SH-SY5Y (cell line): ENCODE data around the gene XXYLT1.

Experiments used
- GATA2 ChIP-seq: IDR thresholded peaks from 2 replicates; pipeline ENCODE4 v1.6.1; 2011; ENCODE audit warnings: mild to moderate bottlenecking, low read depth, low read length
- GATA3 ChIP-seq: IDR thresholded peaks from 2 replicates; pipeline ENCODE4 v1.6.1; 2011; ENCODE audit warnings: low read depth, mild to moderate bottlenecking, low read length, moderate library complexity

The XXYLT1 gene

DNA sequence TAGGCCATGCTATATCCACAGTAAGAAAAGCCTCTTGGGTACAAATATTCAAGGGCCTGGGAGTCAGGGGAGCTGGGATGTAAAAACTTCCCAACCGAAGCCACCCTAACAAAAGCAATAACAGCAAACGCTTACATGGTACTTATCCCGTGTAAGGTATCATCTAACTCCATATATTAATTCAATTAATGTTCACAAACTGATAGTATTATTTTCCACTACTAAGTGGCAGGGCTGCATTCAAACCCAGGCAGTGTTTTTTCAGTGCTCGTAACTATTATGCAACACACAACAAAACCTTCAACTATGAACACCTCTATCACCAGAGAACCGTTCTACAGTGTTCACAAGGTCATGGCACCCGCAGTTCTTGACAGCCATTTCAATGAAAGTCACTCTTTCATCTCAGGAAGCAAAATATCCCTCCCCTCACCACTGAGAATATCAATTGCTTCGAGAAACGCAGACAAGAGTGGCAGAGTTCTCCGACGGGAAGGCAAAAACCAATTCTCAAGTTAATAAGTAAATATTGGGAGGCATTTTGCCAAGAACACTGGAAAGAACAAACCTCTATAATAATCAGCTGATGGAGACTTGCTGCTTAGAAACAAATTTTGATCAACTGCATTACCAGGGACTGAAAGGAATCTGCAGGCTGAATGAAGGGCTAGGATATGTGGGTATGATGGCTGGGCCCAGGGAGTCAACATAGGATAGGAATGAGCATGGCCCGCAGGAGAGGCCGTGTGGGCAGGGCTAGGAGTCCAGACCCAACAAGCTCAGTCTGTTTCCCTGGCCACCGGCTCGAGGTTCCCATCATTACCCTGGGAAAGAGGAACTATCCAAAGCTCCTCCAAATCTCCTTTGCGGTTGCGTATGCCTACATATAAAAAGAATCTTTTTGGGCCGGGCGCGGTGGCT is 72.3 kb downstream of the XXYLT1 start:
- no peak for TF ChIP-seq GATA3

DNA sequence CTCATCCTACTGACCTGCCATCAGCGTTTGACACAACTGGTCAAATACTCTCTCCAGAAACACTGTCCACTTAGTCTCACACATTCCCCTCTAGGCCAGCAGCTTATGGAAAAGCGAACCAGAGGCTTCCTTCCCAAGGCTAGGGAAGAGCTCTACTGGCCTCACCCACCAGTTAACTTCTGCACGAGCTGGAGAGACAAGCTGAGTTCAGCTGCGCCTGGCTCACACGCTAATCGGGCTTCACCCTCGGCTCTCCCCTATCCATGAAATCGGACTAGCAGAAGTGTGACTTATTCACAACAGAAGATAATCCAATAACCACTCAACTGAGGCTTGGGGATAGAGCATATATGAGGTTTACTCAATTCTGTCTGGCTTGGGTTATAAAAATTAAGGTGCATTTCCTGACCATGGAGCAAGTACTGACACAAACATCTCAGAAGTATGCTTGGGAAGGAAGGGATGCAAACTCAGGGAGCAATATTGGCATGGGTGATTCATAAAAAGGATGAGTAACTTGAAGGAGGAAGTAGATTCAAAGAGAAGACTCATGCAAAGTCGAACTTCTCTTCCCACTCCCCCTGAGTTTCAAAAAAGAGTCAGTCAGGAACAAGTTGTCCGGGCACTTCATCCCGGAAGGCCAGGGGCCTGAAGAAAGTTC is 73.1 kb downstream of the XXYLT1 start:
- TF ChIP-seq GATA2: no peak
- no peak for TF ChIP-seq GATA3

DNA sequence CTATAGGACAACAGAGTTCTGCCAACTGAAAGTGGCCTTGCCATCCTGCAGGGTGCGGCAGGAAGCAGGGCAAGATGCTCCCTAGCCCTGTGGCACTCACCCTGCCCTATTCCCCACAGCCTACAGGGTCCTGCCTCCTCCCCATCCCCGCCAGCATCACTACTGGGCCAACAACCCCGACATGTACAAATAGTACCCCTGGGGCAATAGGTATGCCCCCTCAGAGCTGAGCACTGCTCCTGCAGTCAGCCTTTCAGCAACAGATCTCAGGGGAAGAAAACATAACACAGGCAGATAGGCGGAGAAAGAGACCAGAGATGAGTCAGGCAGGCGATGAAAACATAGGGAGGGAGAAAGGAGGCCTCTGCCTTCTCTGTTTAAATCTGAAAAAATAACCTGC is 74.7 kb downstream of the XXYLT1 start:
- TF ChIP-seq GATA2: no peak
- no peak for TF ChIP-seq GATA3

DNA sequence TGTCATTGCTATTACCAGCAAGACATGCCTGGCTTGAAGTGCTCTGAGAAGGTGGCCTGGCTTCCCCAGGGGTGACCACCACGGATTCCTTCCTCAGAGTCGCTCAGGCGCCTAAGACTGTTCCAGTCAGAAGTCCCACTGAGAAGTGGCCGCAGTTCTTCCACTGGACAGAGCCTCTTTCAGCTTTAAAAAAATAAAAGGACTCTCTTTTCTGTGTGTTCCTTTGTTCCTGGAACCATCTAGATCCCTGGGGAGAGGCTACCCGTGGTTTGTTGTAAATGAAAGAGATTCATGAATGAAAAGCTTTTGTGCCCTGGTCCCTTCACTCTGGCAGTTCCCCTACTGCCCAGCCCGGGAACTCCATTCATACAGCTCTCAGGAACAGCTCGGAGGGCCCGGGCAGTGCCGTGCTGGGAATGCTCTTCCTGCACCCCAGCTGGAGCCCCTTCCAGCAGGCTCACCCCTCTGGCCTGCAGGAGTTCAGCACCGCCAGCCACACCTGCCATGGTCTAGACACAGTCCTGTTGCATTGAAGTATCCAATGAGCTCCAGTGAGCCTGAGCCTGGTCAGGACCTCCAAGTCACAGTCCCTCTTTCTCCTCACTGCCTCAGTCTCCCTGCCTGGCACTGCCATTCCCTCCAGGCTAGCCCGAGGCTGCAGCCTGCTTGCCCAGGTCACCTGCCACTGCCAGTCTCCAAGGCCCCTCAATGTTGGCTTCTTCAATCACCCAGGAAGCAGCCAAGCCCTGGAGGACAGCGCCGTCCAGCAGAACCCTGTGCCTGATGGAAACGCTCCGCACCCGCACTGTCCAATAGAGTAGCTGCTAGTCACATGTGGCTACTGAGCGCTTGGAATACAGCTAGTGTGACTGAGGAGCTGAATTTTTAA is 75.4 kb downstream of the XXYLT1 start:
- TF ChIP-seq GATA3 (no peak), GATA2 (no peak)

DNA sequence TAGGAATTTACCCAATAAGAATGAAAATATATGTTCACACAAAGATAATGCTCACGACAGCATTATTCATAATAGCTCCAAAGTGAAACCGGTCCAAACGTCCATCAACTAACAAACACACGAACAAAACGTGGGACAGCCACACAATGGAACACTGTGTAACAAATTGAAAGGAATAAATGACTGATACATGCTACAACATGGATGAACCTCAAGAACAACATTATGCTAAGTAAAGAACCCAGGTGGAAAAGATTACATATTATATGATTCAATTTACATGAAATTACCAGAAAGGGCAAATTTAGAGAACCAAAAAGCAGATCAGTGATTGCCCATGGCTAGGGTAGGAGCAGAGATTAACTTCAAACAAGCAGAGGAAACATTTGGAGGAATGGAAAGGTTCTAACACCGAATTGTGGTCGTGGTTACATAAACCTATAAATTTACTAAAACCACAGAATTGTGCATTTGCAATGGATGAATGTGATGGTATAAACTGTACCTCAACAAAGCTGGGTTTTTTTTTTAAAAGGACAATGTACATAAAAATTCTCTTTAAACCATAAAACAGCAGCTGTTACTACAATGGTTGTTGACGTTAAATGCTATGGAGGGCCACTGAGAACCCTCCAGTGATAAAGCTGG is 76.3 kb downstream of the XXYLT1 start:
- TF ChIP-seq GATA3: no peak
- TF ChIP-seq GATA2: no peak

DNA sequence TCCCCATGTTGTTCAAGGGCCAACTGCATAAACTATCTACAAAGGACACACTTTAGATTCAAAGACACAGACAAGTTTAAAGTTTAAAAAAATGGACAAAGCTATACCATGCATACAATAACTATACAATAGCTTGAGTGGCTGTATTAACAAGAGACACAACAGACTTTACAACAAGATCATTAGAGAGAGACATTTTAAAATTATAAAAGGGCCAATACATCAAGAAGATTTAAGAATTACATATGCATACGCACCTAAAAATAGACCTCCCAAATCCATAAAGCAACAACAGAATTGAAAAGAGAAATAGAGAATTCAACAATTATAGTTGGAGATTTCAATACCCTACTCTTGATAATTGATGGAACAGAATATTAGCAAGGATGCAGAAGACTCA is 79.4 kb downstream of the XXYLT1 start:
- no peak for TF ChIP-seq GATA3
- TF ChIP-seq GATA2: no peak

DNA sequence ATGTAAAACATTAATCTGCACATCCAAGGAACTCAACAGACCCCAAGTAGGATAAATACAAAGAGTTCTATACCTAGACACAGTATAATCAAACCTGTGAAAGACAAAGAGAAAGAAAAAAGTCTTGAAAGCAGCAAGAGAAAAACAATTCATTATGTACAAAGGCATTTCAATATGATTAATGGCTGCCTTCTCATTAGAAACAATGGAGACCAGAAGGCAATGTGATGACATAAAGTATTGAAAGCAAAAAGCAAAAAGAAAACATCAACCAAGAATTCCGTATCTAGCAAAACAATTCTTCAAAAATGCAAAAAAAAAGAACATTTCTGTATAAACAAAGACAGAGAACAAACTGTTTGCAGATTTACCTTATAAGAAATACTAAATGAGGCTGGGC is 81.1 kb downstream of the XXYLT1 start:
- TF ChIP-seq GATA2 (no peak), GATA3 (no peak)

DNA sequence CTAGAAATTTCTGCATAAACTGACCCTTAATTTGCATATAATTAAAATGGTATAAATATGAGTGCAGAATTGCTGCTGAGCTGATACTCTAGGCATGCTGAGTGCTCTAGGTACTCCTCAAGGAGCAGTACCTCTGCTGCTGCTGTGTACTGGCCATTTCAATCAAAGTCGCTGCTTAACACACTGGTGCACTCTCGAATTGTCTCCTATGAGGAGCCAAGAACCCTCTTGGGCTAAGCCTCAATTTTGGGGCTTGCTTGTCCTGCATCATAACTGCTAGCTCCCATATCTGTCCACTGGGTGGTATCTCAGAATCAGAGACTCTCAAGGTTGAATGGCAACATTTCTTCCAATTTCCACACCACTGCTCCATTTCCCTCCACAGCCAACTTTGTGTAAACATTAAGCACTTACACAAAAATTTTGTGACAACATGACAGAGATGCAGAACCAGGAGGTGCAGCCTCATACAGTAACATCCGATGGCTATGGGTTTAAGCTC is 82.5 kb downstream of the XXYLT1 start:
- no peak for TF ChIP-seq GATA3
- TF ChIP-seq GATA2: no peak

DNA sequence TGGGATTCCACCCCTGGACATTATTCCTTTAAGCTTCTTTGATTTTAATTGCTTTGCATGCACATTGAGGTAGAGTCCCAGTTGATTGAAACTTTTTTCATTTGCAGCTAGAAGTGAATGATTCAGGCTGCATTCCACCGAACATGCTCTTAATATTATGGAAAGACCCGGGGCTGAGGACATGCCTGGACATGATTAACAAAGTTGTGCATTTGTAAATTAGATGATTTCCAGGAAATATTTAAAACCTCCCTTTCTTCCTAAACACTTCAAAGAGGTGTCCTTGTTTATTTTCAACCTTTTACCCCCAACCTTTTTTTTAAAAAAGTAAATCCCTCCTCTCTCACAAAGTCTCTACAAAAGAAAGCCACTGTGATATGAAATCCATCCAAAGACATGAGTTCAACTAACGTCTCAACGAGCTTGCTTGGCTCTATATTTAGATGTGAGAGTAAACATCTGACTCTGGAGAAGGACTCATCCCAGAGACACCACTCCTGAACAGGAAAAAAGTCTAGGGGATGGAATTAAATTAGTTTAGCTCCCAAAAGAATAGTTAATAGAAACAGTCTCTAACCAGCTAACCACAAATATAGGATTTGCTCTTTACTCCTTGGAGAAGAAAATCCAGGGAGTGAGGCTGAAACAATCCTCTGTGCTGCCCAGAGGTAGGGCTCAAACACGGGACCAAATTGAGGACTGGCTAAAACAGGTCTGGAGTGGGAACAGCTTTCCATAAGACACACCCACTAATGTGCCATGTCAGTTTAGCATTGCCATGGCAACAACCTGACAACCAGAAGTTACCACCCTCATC is 83.1 kb downstream of the XXYLT1 start:
- TF ChIP-seq GATA2: no peak
- TF ChIP-seq GATA3: no peak

DNA sequence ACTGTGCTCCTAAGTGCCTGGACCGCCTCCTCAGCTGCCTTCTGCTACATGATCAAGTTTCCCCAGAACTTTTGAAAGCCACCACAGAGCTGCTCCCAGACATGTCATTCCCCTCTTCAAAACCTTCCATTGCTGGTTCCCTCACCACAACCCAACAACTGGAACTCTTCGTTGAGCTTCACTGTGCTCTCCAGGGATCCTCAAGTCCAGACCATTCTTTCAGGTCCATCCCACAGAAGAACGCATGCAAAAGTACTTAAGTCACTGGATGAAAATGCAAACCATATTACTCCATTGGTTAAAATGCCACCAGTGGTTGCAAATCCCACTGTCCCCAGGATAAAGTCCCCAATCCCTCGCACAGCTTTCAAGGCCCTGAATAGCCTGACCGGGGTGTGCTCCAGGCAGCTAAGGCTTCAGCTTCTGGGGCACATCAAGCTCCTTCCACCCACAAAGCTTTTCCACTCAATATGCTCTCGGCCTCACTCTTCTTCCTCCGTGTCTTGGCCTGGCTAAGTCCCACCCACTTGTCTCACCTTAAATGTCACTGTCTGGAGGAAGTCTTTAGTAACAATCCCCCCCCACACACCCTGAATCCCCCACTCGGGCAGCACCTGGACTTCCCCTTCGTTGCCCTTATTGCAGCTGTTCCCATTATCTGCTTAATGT is 84.8 kb downstream of the XXYLT1 start:
- no peak for TF ChIP-seq GATA3
- TF ChIP-seq GATA2: no peak

DNA sequence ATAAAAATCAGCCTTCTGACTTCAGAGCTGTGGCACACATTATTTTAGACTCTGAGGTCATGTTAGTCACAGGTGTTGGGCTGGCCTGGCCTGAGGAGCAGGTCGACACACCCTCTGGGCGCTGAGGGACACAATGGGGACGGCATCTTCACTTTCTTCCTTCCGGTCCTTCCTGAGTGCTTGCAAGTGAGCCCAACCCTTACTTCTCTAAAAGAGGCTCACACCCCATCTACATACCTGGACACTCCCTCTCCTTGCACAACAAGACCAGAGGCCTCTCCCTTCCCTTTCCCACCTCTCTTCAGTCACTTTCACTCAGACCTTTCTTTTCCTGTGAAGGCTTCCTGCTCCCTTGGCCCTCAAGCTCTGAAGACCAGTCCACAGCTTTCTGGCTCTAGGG is 85.4 kb downstream of the XXYLT1 start:
- TF ChIP-seq GATA2 (no peak), GATA3 (no peak)

DNA sequence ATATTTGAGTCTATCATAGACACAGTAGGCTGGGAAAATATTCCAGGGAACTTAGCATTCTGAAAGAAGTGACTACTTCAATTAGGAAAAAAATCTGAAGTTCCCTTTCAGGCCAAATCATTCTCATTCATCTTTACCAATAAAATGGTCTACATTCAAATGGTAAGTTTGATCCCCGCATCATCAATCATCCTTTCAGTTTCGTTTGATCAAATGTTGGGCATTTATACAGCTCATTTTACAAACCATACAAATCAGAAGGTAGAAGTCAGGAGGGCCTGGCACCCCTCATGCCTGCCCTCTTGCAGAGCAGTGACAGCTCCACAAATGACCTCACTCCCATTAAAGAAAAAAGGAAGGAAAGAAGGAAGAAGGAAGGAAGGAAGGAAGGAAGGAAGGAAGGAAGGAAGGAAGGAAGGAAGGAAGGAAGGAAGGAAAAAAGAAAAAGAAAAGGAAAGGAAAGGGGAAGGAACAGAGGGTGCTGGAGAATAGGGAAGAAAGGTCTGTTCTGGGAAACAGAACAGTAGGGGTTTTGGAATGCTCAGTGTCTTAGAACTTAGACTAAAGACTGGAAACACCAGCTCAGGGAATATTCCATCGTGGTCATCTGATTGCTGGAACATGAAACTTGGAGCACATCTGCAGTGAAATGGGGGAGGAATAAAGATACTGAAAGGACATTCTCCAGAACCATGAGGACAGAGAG is 86.1 kb downstream of the XXYLT1 start:
- TF ChIP-seq GATA2: no peak
